Heart left ventricle (tissue), 13 donors: Measurements from ENCODE around the gene OPRL1.

Experiments
- POLR2A ChIP-seq, 2 donors: fragments of 450-650 bp; IDR thresholded peaks; one replicate each; pipeline ENCODE4 v1.6.1; 2017; ENCODE audit warnings: antibody characterized with exemption in 2 of 2, mild to moderate bottlenecking in 2 of 2, moderate library complexity in 2 of 2
- TF ChIP-seq, protein P1 (sequence below), 12 donors: fragments of 200-600 bp; sonication (generic) in 4 of 12; IDR thresholded peaks; one replicate each; pipeline versions ENCODE4 v1.5.0 to v1.8.0; 2018 to 2022; ENCODE audit warnings: antibody characterized with exemption in 12 of 12, mild to moderate bottlenecking in 5 of 12
- donor health status: ischemic (EF 13 %, LVEDD 7.1; RV severe dilation, severe dysfunction).
- donor health status: DM: no; HTN: yes; CAD: no.
- donor health status: DM: no; HTN: no; CAD: no.
- donor health status: ischemic (EF 25% LVEDD 6.9; RV normal size, moderate dysfunction).
- donor health status: ischemic (EF 25% LVEDD 5.7; RV mildly dilated, moderate dysfunction).
- donor health status: ischemic (EF 35%, LVEDD 5.7; RV mildly dilated, moderate dysfunction).
- donor health status: nonischemic (EF 11% LVEDD 7.7; RV severe dilation, severe dysfunction).
- donor health status: DM: yes; HTN: yes; CAD: no.
- donor health status: PGD.
- donor health status: ischemic (EF 29% LVEDD 5.4; RV normal size, mild dysfunction).
- donor health status: nonischemic (EF 23%, LVEDD 6.1; RV moderate dilation, normal function).

DNA sequence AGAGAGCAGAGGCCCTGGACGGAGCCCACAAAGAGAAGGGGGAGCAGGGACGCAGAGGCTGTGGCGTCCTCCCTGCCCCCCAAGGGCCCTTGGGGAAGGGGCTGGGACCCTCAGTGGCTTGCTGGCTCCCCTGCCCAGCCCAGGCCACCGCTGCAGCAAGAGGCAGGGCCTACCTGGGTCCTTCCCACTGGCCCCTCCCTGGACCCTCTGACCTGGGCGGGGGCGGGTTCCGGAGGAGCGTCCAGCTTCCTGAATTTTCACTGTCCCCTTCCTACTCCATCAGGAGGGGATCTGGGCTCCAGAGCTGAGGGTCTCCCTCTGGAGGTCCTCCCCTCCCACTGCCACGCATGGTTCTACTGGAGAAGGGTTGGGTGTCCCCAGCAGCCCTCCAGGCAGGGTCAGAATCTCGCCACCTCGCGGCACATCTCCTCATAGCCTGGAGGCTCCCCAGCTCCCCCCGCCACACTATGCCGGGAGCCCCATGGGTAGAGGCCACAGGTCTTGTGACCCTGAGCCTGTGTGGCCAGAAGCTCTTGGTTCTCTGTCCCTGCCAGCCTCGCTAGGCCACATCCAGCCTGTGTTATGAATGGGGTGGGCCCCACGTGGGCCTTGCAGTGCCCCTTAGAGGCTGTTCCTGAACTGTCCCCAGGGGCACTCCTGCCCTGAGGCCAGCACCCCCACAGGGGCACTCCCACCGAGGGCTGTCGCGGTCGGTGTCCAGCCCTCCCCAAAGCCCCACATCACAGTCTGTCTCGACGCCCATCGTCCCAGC, 29.4 kb upstream of the OPRL1 start:
- TF ChIP-seq, protein P1, sequence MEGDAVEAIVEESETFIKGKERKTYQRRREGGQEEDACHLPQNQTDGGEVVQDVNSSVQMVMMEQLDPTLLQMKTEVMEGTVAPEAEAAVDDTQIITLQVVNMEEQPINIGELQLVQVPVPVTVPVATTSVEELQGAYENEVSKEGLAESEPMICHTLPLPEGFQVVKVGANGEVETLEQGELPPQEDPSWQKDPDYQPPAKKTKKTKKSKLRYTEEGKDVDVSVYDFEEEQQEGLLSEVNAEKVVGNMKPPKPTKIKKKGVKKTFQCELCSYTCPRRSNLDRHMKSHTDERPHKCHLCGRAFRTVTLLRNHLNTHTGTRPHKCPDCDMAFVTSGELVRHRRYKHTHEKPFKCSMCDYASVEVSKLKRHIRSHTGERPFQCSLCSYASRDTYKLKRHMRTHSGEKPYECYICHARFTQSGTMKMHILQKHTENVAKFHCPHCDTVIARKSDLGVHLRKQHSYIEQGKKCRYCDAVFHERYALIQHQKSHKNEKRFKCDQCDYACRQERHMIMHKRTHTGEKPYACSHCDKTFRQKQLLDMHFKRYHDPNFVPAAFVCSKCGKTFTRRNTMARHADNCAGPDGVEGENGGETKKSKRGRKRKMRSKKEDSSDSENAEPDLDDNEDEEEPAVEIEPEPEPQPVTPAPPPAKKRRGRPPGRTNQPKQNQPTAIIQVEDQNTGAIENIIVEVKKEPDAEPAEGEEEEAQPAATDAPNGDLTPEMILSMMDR (IDR thresholded peaks at IDR 0.05), result peak in 4 of 12 donors; percentile 6 to 30 (median 18)
- no peak for TF ChIP-seq POLR2A (IDR thresholded peaks at IDR 0.05)
